ENCODE data around the gene SMPD2. TPM values are rescaled to one million over a fixed set of nuclear protein-coding genes. Genes with fewer than 3 reads are reported as not detected.

Gene SMPD2
- total and polyA plus RNA-seq, 9 of the 15 experiments (the other 6 are each of a cell fraction or from before 2014, with no cell fraction given) = 0.13 to 21.8 (median 18.3) TPM

DNA sequence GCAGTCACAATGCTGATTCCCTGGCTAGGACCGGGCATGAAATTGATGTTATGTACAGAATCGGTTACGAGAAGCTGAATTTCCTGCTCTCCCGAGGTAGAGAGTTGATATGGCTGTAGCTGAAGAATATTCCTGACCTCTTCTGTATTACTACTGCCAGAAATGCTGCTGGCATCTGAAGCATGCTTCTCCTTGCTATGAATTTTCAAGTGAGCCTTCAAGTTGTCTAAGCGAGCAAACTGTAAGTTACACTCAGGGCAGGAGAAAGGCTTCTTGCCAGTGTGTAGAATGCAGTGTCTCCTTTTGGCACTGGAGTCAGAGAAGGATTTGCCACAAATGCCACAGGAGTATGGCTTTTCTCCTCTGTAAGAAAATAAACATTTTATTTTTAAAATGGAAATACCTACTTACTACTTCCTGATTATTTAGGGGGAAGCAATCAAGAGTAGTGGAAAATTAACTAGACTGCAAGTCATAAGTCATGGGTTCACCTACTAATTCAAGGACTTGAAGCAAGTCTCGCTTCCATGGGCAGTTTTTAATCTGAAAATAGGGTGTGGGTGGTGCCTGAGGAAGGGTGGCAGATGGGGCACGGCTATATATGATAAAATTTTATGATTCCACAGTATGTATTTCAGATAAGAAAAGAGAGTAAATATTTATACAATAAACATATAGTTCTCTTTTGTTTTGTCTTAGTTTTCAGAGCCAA lies 25.8 kb downstream of the SMPD2 start:
- Histone ChIP-seq H3K4me1 (replicated peaks in 1 of 2; ENCODE audit: control insufficient read depth in 2 of 2, insufficient read depth in 2 of 2, low read length in 2 of 2) (no peaks in the 10 kb centered on the region), H3K4me2 (ENCODE audit: insufficient read depth, low read length) (no peak overlapping the region), H4K20me1 (replicated peaks; ENCODE audit: control insufficient read depth, insufficient read depth, low read length) (no peaks in the 10 kb centered on the region), H3K27me3 (ENCODE audit: control insufficient read depth in 2 of 2, insufficient read depth in 2 of 2, low read length in 2 of 2) (no peaks in the 10 kb centered on the region), H3K9me3 (replicated peaks; ENCODE audit: control insufficient read depth, insufficient read depth, low read depth, low read length) (no peaks in the 10 kb centered on the region), H3K36me3 (ENCODE audit: control insufficient read depth, insufficient read depth, low read length) (peaks cover 95% of the 10 kb centered on the region), H3K4me3 (no peak overlapping the region), H2AFZ (ENCODE audit: low read depth, low read length) (no peak overlapping the region), H3K27ac (ENCODE audit: extremely low read depth, low read depth, low read length) (no peak overlapping the region), H3K79me2 (ENCODE audit: control insufficient read depth, insufficient read depth, low read length) (peaks cover 5% of the 10 kb centered on the region; the same call in 1 of the 3 replicates), H3K9ac (ENCODE audit: insufficient read depth in 1 of 2, low read depth in 2 of 2, low read length in 2 of 2) (no peak overlapping the region; a peak in 1 of 4 replicates), H3K9me1 (ENCODE audit: control insufficient read depth, insufficient read depth, low read length) (no peaks in the 10 kb centered on the region)
- ChIA-PET CTCF (ENCODE audit: low intra/inter-chr PET ratio) (no interaction called here), POLR2A (interaction anchor here (2.0 kb wide), 1 partner anchor 10 kb away, joined by 4 read pairs; the partner anchor contains the start of gene MICAL1)
- ATAC-seq = no peak
- no TSS peak for BruUV-seq (replicated peaks)
- WGBS (ENCODE audit: insufficient coverage, low coverage, missing lambda C conversion rate) = 94% methylated on average over 7 of the region's 7 CpGs
- intact Hi-C loops (cut with micrococcal nuclease) = no loop called here
- in situ Hi-C loops (cut with MboI) = no loop called here
- FAIRE-seq = no peak
- no peak for DNase-seq (ENCODE audit: extremely low read depth in 1 of 4, low spot score in 3 of 4)
- TF ChIP-seq, protein P1, sequence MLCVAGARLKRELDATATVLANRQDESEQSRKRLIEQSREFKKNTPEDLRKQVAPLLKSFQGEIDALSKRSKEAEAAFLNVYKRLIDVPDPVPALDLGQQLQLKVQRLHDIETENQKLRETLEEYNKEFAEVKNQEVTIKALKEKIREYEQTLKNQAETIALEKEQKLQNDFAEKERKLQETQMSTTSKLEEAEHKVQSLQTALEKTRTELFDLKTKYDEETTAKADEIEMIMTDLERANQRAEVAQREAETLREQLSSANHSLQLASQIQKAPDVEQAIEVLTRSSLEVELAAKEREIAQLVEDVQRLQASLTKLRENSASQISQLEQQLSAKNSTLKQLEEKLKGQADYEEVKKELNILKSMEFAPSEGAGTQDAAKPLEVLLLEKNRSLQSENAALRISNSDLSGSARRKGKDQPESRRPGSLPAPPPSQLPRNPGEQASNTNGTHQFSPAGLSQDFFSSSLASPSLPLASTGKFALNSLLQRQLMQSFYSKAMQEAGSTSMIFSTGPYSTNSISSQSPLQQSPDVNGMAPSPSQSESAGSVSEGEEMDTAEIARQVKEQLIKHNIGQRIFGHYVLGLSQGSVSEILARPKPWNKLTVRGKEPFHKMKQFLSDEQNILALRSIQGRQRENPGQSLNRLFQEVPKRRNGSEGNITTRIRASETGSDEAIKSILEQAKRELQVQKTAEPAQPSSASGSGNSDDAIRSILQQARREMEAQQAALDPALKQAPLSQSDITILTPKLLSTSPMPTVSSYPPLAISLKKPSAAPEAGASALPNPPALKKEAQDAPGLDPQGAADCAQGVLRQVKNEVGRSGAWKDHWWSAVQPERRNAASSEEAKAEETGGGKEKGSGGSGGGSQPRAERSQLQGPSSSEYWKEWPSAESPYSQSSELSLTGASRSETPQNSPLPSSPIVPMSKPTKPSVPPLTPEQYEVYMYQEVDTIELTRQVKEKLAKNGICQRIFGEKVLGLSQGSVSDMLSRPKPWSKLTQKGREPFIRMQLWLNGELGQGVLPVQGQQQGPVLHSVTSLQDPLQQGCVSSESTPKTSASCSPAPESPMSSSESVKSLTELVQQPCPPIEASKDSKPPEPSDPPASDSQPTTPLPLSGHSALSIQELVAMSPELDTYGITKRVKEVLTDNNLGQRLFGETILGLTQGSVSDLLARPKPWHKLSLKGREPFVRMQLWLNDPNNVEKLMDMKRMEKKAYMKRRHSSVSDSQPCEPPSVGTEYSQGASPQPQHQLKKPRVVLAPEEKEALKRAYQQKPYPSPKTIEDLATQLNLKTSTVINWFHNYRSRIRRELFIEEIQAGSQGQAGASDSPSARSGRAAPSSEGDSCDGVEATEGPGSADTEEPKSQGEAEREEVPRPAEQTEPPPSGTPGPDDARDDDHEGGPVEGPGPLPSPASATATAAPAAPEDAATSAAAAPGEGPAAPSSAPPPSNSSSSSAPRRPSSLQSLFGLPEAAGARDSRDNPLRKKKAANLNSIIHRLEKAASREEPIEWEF (CRISPR knock-in tag; IDR thresholded peaks at IDR 0.05) = no peak
- TF ChIP-seq RBM39 (optimal IDR thresholded peaks at IDR 0.05; ENCODE audit: low read depth, low read length) (no peak), CBX3 (IDR thresholded peaks at IDR 0.05; ENCODE audit: borderline replicate concordance in 1 of 2, low read length in 2 of 2) (no peak), SREBF1 (IDR thresholded peaks at IDR 0.05; ENCODE audit: borderline replicate concordance, low read depth, low read length) (no peak)
- TF ChIP-seq, protein P2, sequence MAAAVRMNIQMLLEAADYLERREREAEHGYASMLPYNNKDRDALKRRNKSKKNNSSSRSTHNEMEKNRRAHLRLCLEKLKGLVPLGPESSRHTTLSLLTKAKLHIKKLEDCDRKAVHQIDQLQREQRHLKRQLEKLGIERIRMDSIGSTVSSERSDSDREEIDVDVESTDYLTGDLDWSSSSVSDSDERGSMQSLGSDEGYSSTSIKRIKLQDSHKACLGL (CRISPR knock-in tag; IDR thresholded peaks at IDR 0.05; ENCODE audit: borderline replicate concordance, poor library complexity, severe bottlenecking) = no peak
- TF ChIP-seq, protein P3, sequence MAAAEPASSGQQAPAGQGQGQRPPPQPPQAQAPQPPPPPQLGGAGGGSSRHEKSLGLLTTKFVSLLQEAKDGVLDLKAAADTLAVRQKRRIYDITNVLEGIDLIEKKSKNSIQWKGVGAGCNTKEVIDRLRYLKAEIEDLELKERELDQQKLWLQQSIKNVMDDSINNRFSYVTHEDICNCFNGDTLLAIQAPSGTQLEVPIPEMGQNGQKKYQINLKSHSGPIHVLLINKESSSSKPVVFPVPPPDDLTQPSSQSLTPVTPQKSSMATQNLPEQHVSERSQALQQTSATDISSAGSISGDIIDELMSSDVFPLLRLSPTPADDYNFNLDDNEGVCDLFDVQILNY (CRISPR knock-in tag; IDR thresholded peaks at IDR 0.05) = no peak
- TF ChIP-seq, protein P4, sequence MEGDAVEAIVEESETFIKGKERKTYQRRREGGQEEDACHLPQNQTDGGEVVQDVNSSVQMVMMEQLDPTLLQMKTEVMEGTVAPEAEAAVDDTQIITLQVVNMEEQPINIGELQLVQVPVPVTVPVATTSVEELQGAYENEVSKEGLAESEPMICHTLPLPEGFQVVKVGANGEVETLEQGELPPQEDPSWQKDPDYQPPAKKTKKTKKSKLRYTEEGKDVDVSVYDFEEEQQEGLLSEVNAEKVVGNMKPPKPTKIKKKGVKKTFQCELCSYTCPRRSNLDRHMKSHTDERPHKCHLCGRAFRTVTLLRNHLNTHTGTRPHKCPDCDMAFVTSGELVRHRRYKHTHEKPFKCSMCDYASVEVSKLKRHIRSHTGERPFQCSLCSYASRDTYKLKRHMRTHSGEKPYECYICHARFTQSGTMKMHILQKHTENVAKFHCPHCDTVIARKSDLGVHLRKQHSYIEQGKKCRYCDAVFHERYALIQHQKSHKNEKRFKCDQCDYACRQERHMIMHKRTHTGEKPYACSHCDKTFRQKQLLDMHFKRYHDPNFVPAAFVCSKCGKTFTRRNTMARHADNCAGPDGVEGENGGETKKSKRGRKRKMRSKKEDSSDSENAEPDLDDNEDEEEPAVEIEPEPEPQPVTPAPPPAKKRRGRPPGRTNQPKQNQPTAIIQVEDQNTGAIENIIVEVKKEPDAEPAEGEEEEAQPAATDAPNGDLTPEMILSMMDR (IDR thresholded peaks at IDR 0.05 in 2 of 3, conservative IDR thresholded peaks at IDR 0.05 in 1 of 3; ENCODE audit: insufficient read depth in 2 of 3, low read depth in 1 of 3, low read length in 3 of 3) = no peak
